HG03095 (cell line): ENCODE data around the gene STH.

ENCODE experiments used
- ATAC-seq: cut with Tn5 transposase; IDR thresholded peaks from one replicate; pipeline ENCODE4 v1.9.1; 2021; ENCODE audit warnings: moderate library complexity; ENCODE audit not compliant: unreplicated experiment

The STH gene

GRCh38 chr17:45966606-45967280 is 32.3 kb upstream of the STH start:
- no peak for ATAC-seq

GRCh38 chr17:45967378-45967777 is 31.7 kb upstream of the STH start:
- ATAC-seq: no peak

- ATAC-seq: no peak
These were observed 30.3 kb upstream of the STH start for GRCh38 chr17:45968732-45969131.

GRCh38 chr17:45969726-45970125 is 29.3 kb upstream of the STH start:
- ATAC-seq: no peak

- no peak for ATAC-seq
These were observed 28.4 kb upstream of the STH start for GRCh38 chr17:45970659-45971058.

- ATAC-seq: no peak
These were observed 27.3 kb upstream of the STH start for GRCh38 chr17:45971698-45972141.

- ATAC-seq: no peak
These were observed 26.5 kb upstream of the STH start for GRCh38 chr17:45972531-45972930.

GRCh38 chr17:45973099-45973780 is 25.8 kb upstream of the STH start:
- no peak for ATAC-seq

- ATAC-seq: no peak
These were observed 24.8 kb upstream of the STH start for GRCh38 chr17:45973946-45974859.

GRCh38 chr17:45974916-45975630 is 24.0 kb upstream of the STH start:
- no peak for ATAC-seq

- no peak for ATAC-seq
These were observed 23.3 kb upstream of the STH start for GRCh38 chr17:45975640-45976295.

GRCh38 chr17:45976391-45976754 is 22.7 kb upstream of the STH start:
- no peak for ATAC-seq

- ATAC-seq: no peak
These were observed 22.1 kb upstream of the STH start for GRCh38 chr17:45976755-45977505.

GRCh38 chr17:45977506-45977824 is 21.6 kb upstream of the STH start:
- ATAC-seq: no peak

GRCh38 chr17:45977976-45978626 is 20.9 kb upstream of the STH start:
- ATAC-seq: no peak

GRCh38 chr17:45979137-45979536 is 19.9 kb upstream of the STH start:
- no peak for ATAC-seq

GRCh38 chr17:45980855-45981254 is 18.2 kb upstream of the STH start:
- no peak for ATAC-seq

GRCh38 chr17:45981306-45981705 is 17.7 kb upstream of the STH start:
- no peak for ATAC-seq

- ATAC-seq: no peak
These were observed 16.0 kb upstream of the STH start for GRCh38 chr17:45982791-45983613.
